K562 (cell line): ENCODE results near the gene WRAP53. TPM values are rescaled to one million over a fixed set of nuclear protein-coding genes. Genes with fewer than 3 reads are reported as not detected.
A peak's percentile ranks its signal among the peaks of the same experiment; 100 is the strongest.

Experiments used
- ATAC-seq: fragments of 200-7000 bp; cut with Tn5 transposase; 3 replicates; pipeline ENCODE4 v1.9.1; 2020; ENCODE audit warnings: moderate library complexity
- BruUV-seq: library from RNA; stranded (reverse); fragments of 400-500 nt; replicated peaks from 2 replicates; lab custom pipeline; 2021; lab: Mats Ljungman, UMichigan
- CTCF ChIA-PET: fragments of 300-600 bp; formaldehyde crosslinking; extraction: SDS; loops from one replicate; lab custom pipeline; 2021; ENCODE audit warnings: low intra/inter-chr PET ratio; lab: Yijun Ruan, JAX
- POLR2A ChIA-PET: fragments of 300-600, 350-650 bp; sonication (Branson Sonifier 250); formaldehyde crosslinking; extraction: SDS; loops from one replicate; lab custom pipeline; 2021; ENCODE audit warnings: antibody characterized with exemption, inconsistent platforms; lab: Yijun Ruan, JAX
- DNase-seq, 4 experiments: peaks; one replicate each; pipeline versions ENCODE4 v3.0.0 to v3.0.0-alpha.2; 2011 to 2018; ENCODE audit warnings: low spot score in 3 of 4, mixed read lengths in 3 of 4; ENCODE audit errors: extremely low read depth in 1 of 4
- FAIRE-seq: peaks from 2 replicates; lab custom pipeline; 2011; peaks lifted over from hg19 to GRCh38; lab: Jason Lieb, UNC
- H2AFZ ChIP-seq: 2 replicates; pipeline ENCODE4 v1.6.0; 2011; ENCODE audit warnings: low read depth, low read length, control low read depth, inconsistent platforms
- H3K27ac ChIP-seq: fragments of 200-600 bp; 3 replicates; pipeline ENCODE4 v1.8.0; 2011; ENCODE audit warnings: low read depth, mild to moderate bottlenecking, control low read depth, inconsistent platforms, low read length, moderate library complexity, mixed read lengths; ENCODE audit errors: extremely low read depth
- H3K27me3 ChIP-seq, 2 experiments: fragments of 300-600 bp in 1 of 2; 2 replicates in 1 of 2; 3 replicates in 1 of 2; pipeline versions ENCODE4 v1.6.0 to v1.8.0; 2011; ENCODE audit warnings: inconsistent platforms in 2 of 2, low read length in 2 of 2, mild to moderate bottlenecking in 1 of 2, mixed read lengths in 1 of 2, moderate library complexity in 1 of 2; ENCODE audit not compliant: control insufficient read depth in 2 of 2, insufficient read depth in 2 of 2
- H3K36me3 ChIP-seq: fragments of 300-600 bp; 3 replicates; pipeline ENCODE4 v1.8.0; 2011; ENCODE audit warnings: mild to moderate bottlenecking, low read length, inconsistent platforms; ENCODE audit not compliant: control insufficient read depth, insufficient read depth
- H3K4me1 ChIP-seq, 2 experiments: fragments of 200-600 bp in 1 of 2; replicated peaks in 1 of 2; 2 replicates in 1 of 2; 3 replicates in 1 of 2; pipeline versions ENCODE4 v1.5.1 to v1.8.0; 2011; ENCODE audit warnings: inconsistent platforms in 2 of 2, low read length in 2 of 2, mild to moderate bottlenecking in 1 of 2, mixed read lengths in 1 of 2, moderate library complexity in 1 of 2; ENCODE audit not compliant: control insufficient read depth in 2 of 2, insufficient read depth in 2 of 2
- H3K4me2 ChIP-seq: 2 replicates; pipeline ENCODE4 v1.6.1; 2011; ENCODE audit warnings: low read length, control low read depth, inconsistent platforms, mixed read lengths; ENCODE audit not compliant: insufficient read depth
- H3K4me3 ChIP-seq: fragments of 200-600 bp; sonication (generic), shearing (Covaris generic); 2 replicates; pipeline ENCODE4 v1.5.1; 2016; ENCODE audit warnings: control low read depth, inconsistent platforms
- H3K79me2 ChIP-seq: fragments of 200-600 bp; 3 replicates; pipeline ENCODE4 v1.8.0; 2011; ENCODE audit warnings: low read length, inconsistent platforms; ENCODE audit not compliant: control insufficient read depth, insufficient read depth
- H3K9ac ChIP-seq, 2 experiments: 2 replicates each; pipeline versions ENCODE4 v1.6.0 to v1.6.1; 2011; ENCODE audit warnings: low read depth in 2 of 2, low read length in 2 of 2, control low read depth in 1 of 2, inconsistent platforms in 1 of 2, mild to moderate bottlenecking in 1 of 2, mixed read lengths in 1 of 2; ENCODE audit not compliant: insufficient read depth in 1 of 2
- H3K9me1 ChIP-seq: one replicate; pipeline ENCODE4 v1.6.0; 2011; ENCODE audit warnings: inconsistent platforms, mild to moderate bottlenecking, low read length, moderate library complexity; ENCODE audit not compliant: control insufficient read depth, insufficient read depth
- H3K9me3 ChIP-seq: replicated peaks from 2 replicates; pipeline ENCODE4 v1.5.1; 2011; ENCODE audit warnings: low read depth, low read length, inconsistent platforms; ENCODE audit not compliant: control insufficient read depth, insufficient read depth
- H4K20me1 ChIP-seq: replicated peaks from 2 replicates; pipeline ENCODE4 v1.6.1; 2011; ENCODE audit warnings: low read length, inconsistent platforms, mixed read lengths; ENCODE audit not compliant: control insufficient read depth, insufficient read depth
- ESRRA ChIP-seq: fragments of 450-650 bp; IDR thresholded peaks from 2 replicates; pipeline ENCODE4 v1.6.1; 2014; ENCODE audit warnings: low read depth, mild to moderate bottlenecking, moderate library complexity, borderline replicate concordance
- FOXJ2 ChIP-seq: fragments of 200-800 bp; sonication (Bioruptor generic); IDR thresholded peaks from 2 replicates; pipeline ENCODE4 v1.6.1; 2016; ENCODE audit warnings: missing genetic modification characterization, missing compliant biosample characterization
- RBM25 ChIP-seq: fragments of 200-400 bp; formaldehyde crosslinking; IDR thresholded peaks from 2 replicates; pipeline ENCODE4 v1.6.1; 2018; ENCODE audit warnings: low read length, low read depth, moderate library complexity; ENCODE audit not compliant: severe bottlenecking
- TAF1 ChIP-seq: IDR thresholded peaks from 2 replicates; pipeline ENCODE4 v1.6.1; 2011; ENCODE audit warnings: mild to moderate bottlenecking, low read length, moderate library complexity; ENCODE audit not compliant: insufficient read depth, control insufficient read depth, severe bottlenecking; ENCODE audit errors: extremely low read depth
- TEAD1 ChIP-seq, 2 experiments: fragments of 450-650 bp in 1 of 2; sonication (generic) in 1 of 2; formaldehyde crosslinking; IDR thresholded peaks; 2 replicates each; pipeline versions ENCODE4 v1.4.0 to v1.8.0; 2020 to 2022; ENCODE audit warnings: mild to moderate bottlenecking in 2 of 2, missing genetic modification reagents in 1 of 2
- WGBS: fragments of 100-300 bp; shearing (Covaris generic); methylation state at CpG from one replicate; pipeline ENCODE4 v1.1.6; 2016; ENCODE audit warnings: low coverage, mixed read lengths; ENCODE audit not compliant: insufficient coverage; ENCODE audit errors: missing lambda C conversion rate; 5-methylcytosine and 5-hydroxymethylcytosine counted together
- in situ Hi-C: fragments of 300-500 bp; cut with MboI; formaldehyde crosslinking; loops from 4 replicates; pipeline ENCODE4 v1.15.0; 2018; ENCODE audit warnings: inconsistent platforms, mixed read lengths
- intact Hi-C: fragments of 100-400 bp; cut with micrococcal nuclease; formaldehyde crosslinking; loops from 2 replicates; pipeline ENCODE4 v1.14.2; 2022
- polyA plus RNA-seq, 8 experiments: library from polyadenylated mRNA; depleted of rRNA in 4 of 8; stranded (reverse) in 5 of 8; unstranded in 3 of 8; fragments of >200 nt; fragmentation: Nextera tagmentation in 2 of 8; fragmentation: Illumina TruSeq in 1 of 8; extraction: Ambion mirVana in 2 of 8; extraction: Trizol in 1 of 8; gene quantifications; 2 replicates each; pipeline versions ENCODE4 v1.2.1 to v1.2.3, GENCODE V29; 2011 to 2014; ENCODE audit warnings: inconsistent platforms in 1 of 8, missing spikeins in 1 of 8
- total RNA-seq, 7 experiments: library from RNA; depleted of rRNA in 6 of 7; stranded (reverse); fragments of >200 nt in 6 of 7; fragmentation: Illumina TruSeq in 2 of 7; extraction: Trizol in 2 of 7; gene quantifications; 2 replicates each; pipeline versions ENCODE4 v1.2.1 to v1.2.3, GENCODE V29; 2011 to 2021; ENCODE audit warnings: low replicate concordance in 1 of 7

WRAP53 gene
- total and polyA plus RNA-seq, 9 of the 15 experiments (the other 6 are each of a cell fraction or from before 2014, with no cell fraction given), result 0.72 to 18.2 (median 13.4) TPM

DNA sequence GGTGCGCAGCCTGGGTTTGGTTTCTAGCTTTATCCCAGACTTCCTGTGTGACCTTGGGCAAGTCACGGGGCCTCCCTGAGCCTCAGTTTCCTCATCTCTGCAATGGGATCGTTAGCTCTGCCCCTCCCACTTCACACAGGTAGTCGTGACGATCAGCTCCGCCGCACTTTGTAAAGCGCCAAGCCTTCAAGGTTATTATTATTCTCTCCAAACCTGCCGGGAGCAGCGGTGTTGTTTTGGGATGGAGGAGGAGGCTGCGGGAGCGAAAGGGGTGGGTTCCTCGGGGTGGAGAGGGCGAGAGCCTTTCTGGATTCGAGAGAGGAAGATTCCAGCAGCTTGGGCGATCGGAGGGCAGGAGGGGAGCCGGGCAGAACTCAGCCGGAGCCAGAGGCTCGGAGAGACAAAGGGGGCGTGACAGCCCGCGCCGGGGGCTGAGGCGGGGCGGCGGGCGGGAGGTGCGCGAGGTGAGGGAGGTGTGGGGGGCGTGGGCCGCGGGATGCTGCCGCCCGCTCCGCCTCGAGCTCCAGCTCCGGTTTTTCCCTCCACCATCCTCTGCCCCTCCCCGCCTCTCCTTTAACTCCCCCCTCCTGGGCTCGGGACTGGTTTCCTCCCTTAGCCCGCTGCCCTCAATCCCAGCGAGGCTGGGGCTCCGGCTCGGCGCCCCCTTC lies 16.5 kb downstream of the WRAP53 start, which contains the start of gene EFNB3:
Gene EFNB3 (plus strand): TSS at position 602 of the 668 bp plus-strand sequence. CDS start 397 bp downstream, outside the sequence.
- Histone ChIP-seq H3K4me3 (no peak within 1 kb of the TSS), H3K9me1 (no peaks in the 10 kb centered on the region), H3K79me2 (no peaks in the 10 kb centered on the region), H3K4me2 (no peak within 1 kb of the TSS), H3K27ac (no peak within 1 kb of the TSS), H3K9ac (no peak within 1 kb of the TSS), H3K9me3 (no peaks in the 10 kb centered on the region), H2AFZ (no peak within 1 kb of the TSS), H3K36me3 (0 out of 3 replicates have a peak, but pooled peaks cover 3% of the 10 kb centered on the region)
- 50% methylated on average over 11 of the region's 45 CpGs for WGBS
- FAIRE-seq (no peak), ATAC-seq (peak; percentile 39)
- in situ Hi-C loops, result no loop called here
- intact Hi-C loops, result no loop called here
- TF ChIP-seq RBM25, result peak; percentile 74
- TF ChIP-seq TAF1, result no peak
- no peak for TF ChIP-seq FOXJ2
- TF ChIP-seq TEAD1 (CRISPR knock-in tag; IDR thresholded peaks at IDR 0.05), result no peak
- peak; percentile 83 for TF ChIP-seq ESRRA
- TF ChIP-seq, all 486 proteins: peak for 2
- DNase-seq, result peak in 2 of 4 experiments; percentile 54 to 60
- BruUV-seq, result no TSS peak
- peaks cover 5 to 23% of the 10 kb centered on the region in 2 experiments; a peak in 3 of 5 replicates for H3K4me1 ChIP-seq
- peaks cover 7 to 27% of the 10 kb centered on the region in 2 experiments; a peak in 4 of 5 replicates for H3K27me3 ChIP-seq
- ChIA-PET POLR2A (interaction anchor here (2.4 to 7.6 kb wide), 3 partner anchors 9 to 17 kb away, joined by 7 to 67 read pairs (median 13); partner anchors contain the start of genes TP53 and WRAP53), CTCF (interaction anchor here (0.6 kb wide), 1 partner anchor 25 kb away, joined by 4 read pairs; no protein-coding TSS in a partner anchor)
- H4K20me1 ChIP-seq, result no peaks in the 10 kb centered on the region
